Adrenal gland (tissue), 5 donors: ENCODE results near the gene STARD3NL.
"Not testable (repeated sequence)": the region's sequence is repeated elsewhere in the genome, so short reads cannot be mapped to it uniquely, and the experiment has no call there.

Experiments
- POLR2A ChIP-seq, 2 donors: fragments of 450-650 bp; IDR thresholded peaks; one replicate each; pipeline ENCODE4 v1.6.1; 2017; ENCODE audit warnings: antibody characterized with exemption in 2 of 2, mild to moderate bottlenecking in 2 of 2, moderate library complexity in 1 of 2
- TF ChIP-seq, protein P1 (sequence below), 6 experiments: fragments of 450-650 bp in 4 of 6; fragments of 200-600 bp in 2 of 6; sonication (generic) in 1 of 6; IDR thresholded peaks; 1 replicate in 5 of 6; 2 replicates in 1 of 6; pipeline versions ENCODE4 v1.5.1 to v1.8.0; 2016 to 2021; ENCODE audit warnings: antibody characterized with exemption in 6 of 6, mild to moderate bottlenecking in 2 of 6, moderate library complexity in 1 of 6
- donor health status: DM: no; HTN: no; CAD: no.

- TF ChIP-seq, protein P1, sequence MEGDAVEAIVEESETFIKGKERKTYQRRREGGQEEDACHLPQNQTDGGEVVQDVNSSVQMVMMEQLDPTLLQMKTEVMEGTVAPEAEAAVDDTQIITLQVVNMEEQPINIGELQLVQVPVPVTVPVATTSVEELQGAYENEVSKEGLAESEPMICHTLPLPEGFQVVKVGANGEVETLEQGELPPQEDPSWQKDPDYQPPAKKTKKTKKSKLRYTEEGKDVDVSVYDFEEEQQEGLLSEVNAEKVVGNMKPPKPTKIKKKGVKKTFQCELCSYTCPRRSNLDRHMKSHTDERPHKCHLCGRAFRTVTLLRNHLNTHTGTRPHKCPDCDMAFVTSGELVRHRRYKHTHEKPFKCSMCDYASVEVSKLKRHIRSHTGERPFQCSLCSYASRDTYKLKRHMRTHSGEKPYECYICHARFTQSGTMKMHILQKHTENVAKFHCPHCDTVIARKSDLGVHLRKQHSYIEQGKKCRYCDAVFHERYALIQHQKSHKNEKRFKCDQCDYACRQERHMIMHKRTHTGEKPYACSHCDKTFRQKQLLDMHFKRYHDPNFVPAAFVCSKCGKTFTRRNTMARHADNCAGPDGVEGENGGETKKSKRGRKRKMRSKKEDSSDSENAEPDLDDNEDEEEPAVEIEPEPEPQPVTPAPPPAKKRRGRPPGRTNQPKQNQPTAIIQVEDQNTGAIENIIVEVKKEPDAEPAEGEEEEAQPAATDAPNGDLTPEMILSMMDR (IDR thresholded peaks at IDR 0.05), result not testable (repeated sequence)
- TF ChIP-seq POLR2A (IDR thresholded peaks at IDR 0.05), result not testable (repeated sequence)
These were observed 56.7 kb downstream of the STARD3NL start for GRCh38 chr7:38234759-38235158.
